ENCODE measurements around the gene C17orf114.

Gene C17orf114

GRCh38 chr17:4845118-4845517 lies 43.0 kb upstream of the C17orf114 start:
- TF ChIP-seq POLR2A (IDR thresholded peaks at IDR 0.05) (no peak), CTCF (IDR thresholded peaks at IDR 0.05) (no peak)
- H3K9me3 ChIP-seq, result no peaks in the 10 kb centered on the region
- DNase-seq, result peak in 1 of 4 donors; percentile 56
- ATAC-seq, result no peak
- intact Hi-C loops (cut with DNase I), result no loop called here
- WGBS, 2 donors, result 69 to 86% methylated on average over 5 of the region's 5 CpGs
- no peak overlapping the region for H3K4me3 ChIP-seq
- no peaks in the 10 kb centered on the region for H3K27me3 ChIP-seq
- no peaks in the 10 kb centered on the region for H3K36me3 ChIP-seq (replicated peaks in 1 of 2; ENCODE audit: insufficient read depth in 1 of 2, low read depth in 2 of 2)
- H3K4me1 ChIP-seq, result peaks cover 8% of the 10 kb centered on the region
- peak overlapping the region in 1 of 4 donors; percentile 38 for H3K27ac ChIP-seq

GRCh38 chr17:4843321-4844000 lies 41.3 kb upstream of the C17orf114 start:
- H3K27me3 ChIP-seq, result no peaks in the 10 kb centered on the region
- peaks cover 9% of the 10 kb centered on the region for H3K4me1 ChIP-seq
- no peak overlapping the region for H3K4me3 ChIP-seq
- no peak for DNase-seq
- no peak for ATAC-seq
- no peak for TF ChIP-seq CTCF (IDR thresholded peaks at IDR 0.05)
- TF ChIP-seq POLR2A (IDR thresholded peaks at IDR 0.05), result no peak
- WGBS, 2 donors, result 60 to 85% methylated on average over 9 of the region's 9 CpGs
- H3K36me3 ChIP-seq (replicated peaks in 1 of 2; ENCODE audit: insufficient read depth in 1 of 2, low read depth in 2 of 2), result no peaks in the 10 kb centered on the region
- intact Hi-C loops (cut with DNase I), result no loop called here
- no peaks in the 10 kb centered on the region for H3K9me3 ChIP-seq
- H3K27ac ChIP-seq, result peak overlapping the region in 1 of 4 donors; percentile 24

- 97 to 100% methylated on average over 3 of the region's 3 CpGs for WGBS, 2 donors
- H3K4me1 ChIP-seq, result peaks cover 14% of the 10 kb centered on the region
- ATAC-seq, result no peak
- H3K9me3 ChIP-seq, result no peaks in the 10 kb centered on the region
- H3K27me3 ChIP-seq, result no peaks in the 10 kb centered on the region
- TF ChIP-seq CTCF (IDR thresholded peaks at IDR 0.05) (no peak), POLR2A (IDR thresholded peaks at IDR 0.05) (no peak)
- H3K4me3 ChIP-seq, result no peak overlapping the region
- H3K36me3 ChIP-seq (replicated peaks in 1 of 2; ENCODE audit: insufficient read depth in 1 of 2, low read depth in 2 of 2), result no peaks in the 10 kb centered on the region
- intact Hi-C loops (cut with DNase I), result no loop called here
- H3K27ac ChIP-seq, result no peak overlapping the region
- DNase-seq, result no peak
These were observed 40.2 kb upstream of the C17orf114 start for GRCh38 chr17:4842376-4842775.

- Histone ChIP-seq H3K4me3 (no peak overlapping the region), H3K36me3 (replicated peaks in 1 of 2; ENCODE audit: insufficient read depth in 1 of 2, low read depth in 2 of 2) (no peaks in the 10 kb centered on the region), H3K9me3 (no peaks in the 10 kb centered on the region), H3K27me3 (no peaks in the 10 kb centered on the region), H3K27ac (no peak overlapping the region), H3K4me1 (peaks cover 24% of the 10 kb centered on the region)
- DNase-seq (no peak), ATAC-seq (no peak)
- 77 to 92% methylated on average over 9 to 10 of the region's 10 CpGs for WGBS, 2 donors
- no peak for TF ChIP-seq POLR2A (IDR thresholded peaks at IDR 0.05)
- no peak for TF ChIP-seq CTCF (IDR thresholded peaks at IDR 0.05)
- intact Hi-C loops (cut with DNase I), result no loop called here
These were observed 38.7 kb upstream of the C17orf114 start for GRCh38 chr17:4840893-4841242.
